PC-9 (cell line): ENCODE data around the gene ELP4.

Experiments used
- CTCF ChIP-seq: fragments of 200-600 bp; sonication (generic); conservative IDR thresholded peaks from 2 replicates; pipeline ENCODE4 v1.6.1; 2017; ENCODE audit warnings: mixed run types, antibody characterized with exemption, mild to moderate bottlenecking, moderate library complexity
- EZH2 ChIP-seq: fragments of 200-600 bp; sonication (generic); IDR thresholded peaks from 2 replicates; pipeline ENCODE4 v1.8.0; 2017; ENCODE audit warnings: antibody characterized with exemption, low read depth

GRCh38 chr11:31821766-31822165 lies 312.2 kb downstream of the ELP4 start:
- TF ChIP-seq CTCF (no peak), EZH2 (no peak)
